IPS DF 4.7 (cell line): ENCODE results near the gene CDKAL1.
"Not testable (repeated sequence)": the region's sequence is repeated elsewhere in the genome, so short reads cannot be mapped to it uniquely, and the experiment has no call there.

Source experiments
- DNase-seq: peaks from one replicate; pipeline ENCODE4 v3.0.0-alpha.2; 2013; ENCODE audit warnings: low spot score; ENCODE audit errors: extremely low read depth

Gene CDKAL1

GRCh38 chr6:20590476-20590875, 56.2 kb downstream of the CDKAL1 start:
- not testable (repeated sequence) for DNase-seq

GRCh38 chr6:20594299-20594853, 60.1 kb downstream of the CDKAL1 start:
- DNase-seq: not testable (repeated sequence)

- DNase-seq: no peak
These were observed 65.2 kb downstream of the CDKAL1 start for GRCh38 chr6:20599302-20600051.

DNA sequence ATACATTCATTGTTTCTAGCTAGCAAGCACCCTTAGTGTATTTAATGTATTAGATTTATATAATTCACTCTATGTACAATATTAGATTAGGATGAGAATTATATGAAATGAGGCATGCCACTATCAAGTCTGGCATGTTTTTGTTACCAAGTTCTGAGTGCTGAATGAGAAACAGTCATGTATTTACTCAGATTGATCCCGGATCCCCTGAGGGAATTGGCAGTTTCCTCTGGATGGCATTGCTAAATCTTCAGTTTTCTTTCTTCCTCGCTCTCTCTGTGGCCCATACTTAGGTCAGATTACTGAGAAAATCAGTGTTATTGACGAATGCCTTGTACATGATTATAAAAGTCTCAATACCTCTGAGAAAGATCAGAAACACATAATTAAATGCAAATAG, 66.6 kb downstream of the CDKAL1 start:
- DNase-seq: no peak

GRCh38 chr6:20604159-20604558, 69.9 kb downstream of the CDKAL1 start:
- no peak for DNase-seq

GRCh38 chr6:20605061-20605460, 70.8 kb downstream of the CDKAL1 start:
- no peak for DNase-seq

DNA sequence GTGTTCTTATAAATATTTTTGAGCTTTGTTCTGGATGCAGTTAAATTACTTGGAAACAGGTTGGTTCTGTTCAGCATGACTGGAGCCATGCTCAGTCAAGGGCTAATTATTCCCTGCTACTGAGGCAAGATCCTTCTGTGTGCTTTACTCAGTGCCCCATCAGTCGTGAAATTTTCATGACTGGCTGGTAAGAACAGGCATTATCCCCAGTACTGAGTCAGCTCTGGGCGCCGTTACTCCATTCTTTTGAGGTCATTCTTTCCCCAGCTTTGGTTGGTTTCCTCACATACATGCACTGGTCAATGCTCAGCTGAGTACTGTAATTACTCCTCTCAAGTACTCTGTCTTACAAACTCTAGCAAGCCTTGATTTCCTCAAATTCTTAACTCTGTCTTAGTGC, 71.3 kb downstream of the CDKAL1 start:
- no peak for DNase-seq

DNA sequence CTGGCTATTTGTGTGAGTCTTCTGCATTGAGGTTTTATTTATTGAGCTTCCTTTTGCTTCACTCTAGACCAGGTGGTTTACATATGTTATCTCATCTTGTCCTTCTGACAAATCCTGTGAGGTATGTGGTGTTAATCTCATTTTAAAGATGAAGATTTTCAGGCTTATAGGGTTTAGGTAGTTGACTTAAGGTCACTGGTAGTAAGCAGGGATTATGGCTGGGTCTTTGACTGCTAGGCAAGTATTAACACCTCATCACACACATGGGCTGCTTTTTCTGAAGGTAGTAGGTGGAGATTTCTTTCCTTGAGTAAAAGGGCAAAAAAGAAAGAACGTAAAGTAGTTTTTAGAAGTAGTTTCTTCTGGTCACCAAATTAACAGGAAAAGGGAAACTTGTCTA, 72.6 kb downstream of the CDKAL1 start:
- no peak for DNase-seq

DNA sequence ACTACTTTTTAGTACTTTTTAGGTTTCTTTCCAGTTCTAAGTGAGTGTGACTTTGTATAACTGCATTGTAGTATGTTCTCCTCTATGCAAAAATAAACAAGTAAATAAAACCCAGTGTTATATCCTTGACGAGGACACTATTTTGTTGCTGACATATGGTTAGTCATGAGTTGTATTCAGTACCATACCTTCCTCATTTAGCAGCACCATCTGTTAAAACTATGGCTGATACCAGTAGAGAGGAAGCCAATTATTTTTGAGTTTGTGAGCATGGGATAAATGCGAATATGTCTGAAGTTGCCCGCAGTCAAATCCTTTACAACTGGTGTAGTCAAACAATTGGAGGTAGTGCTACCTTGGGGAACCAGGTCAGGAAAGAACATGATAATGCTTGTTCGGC, 74.1 kb downstream of the CDKAL1 start:
- no peak for DNase-seq

- DNase-seq: no peak
These were observed 74.6 kb downstream of the CDKAL1 start for GRCh38 chr6:20608905-20609304.

DNA sequence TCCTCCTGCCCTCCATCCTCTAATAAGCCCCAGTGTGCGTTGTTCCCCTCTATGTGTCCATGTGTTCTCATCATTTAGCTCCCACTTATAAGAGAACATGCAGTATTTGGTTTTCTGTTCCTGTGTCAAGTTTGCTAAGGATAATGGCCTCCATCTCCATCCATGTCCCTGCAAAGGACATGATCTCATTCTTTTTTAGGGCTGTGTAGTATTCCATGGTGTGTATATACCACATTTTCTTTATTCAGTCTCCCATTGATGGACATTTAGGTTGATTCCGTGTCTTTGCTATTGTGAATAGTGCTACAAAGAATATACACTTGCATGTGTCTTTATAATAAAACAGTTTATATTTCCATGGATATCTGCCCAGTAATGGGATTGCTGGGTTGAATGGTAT, 75.7 kb downstream of the CDKAL1 start:
- not testable (repeated sequence) for DNase-seq

- DNase-seq: no peak
These were observed 76.5 kb downstream of the CDKAL1 start for GRCh38 chr6:20610636-20611370.

- DNase-seq: not testable (repeated sequence)
These were observed 83.3 kb downstream of the CDKAL1 start for GRCh38 chr6:20617537-20617936.

GRCh38 chr6:20620043-20620442, 85.8 kb downstream of the CDKAL1 start:
- no peak for DNase-seq

DNA sequence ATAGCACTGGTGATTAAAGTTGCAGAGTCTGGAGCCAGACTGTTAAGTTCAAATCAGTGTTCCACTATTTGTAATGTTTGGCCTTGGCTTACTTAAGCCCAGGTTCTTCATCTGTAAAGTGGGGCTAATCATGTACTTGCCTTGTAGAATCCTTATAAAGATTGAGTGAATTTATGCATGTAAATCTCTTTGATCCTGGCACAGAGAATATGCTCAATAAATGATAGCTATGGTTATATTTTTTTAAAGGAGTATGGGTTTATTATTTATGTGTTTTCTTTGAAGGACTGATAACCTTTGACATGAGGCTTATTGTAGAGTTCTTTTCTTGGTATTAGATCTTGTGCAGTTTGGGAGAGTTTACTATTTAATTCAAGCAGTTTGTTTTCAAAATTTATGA, 89.5 kb downstream of the CDKAL1 start:
- DNase-seq: no peak

DNA sequence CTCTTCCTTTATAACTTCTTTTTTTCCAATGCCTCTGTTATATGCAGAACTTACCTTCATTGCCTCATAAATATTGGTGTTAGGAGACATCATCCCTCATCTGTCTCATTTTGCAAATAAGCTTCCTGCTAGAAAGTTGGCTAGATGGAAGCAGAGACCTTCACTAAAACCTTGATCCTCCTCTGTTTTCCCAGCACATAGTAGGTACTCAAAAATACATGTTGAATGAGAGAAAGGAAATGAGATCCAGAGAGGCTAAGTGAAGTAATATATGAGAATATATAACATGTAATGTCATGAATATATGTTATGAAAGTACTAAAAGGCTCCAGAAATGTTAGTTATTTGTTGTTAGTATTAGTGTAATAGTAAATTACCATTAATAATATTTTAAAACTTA, 91.9 kb downstream of the CDKAL1 start:
- DNase-seq: no peak

DNA sequence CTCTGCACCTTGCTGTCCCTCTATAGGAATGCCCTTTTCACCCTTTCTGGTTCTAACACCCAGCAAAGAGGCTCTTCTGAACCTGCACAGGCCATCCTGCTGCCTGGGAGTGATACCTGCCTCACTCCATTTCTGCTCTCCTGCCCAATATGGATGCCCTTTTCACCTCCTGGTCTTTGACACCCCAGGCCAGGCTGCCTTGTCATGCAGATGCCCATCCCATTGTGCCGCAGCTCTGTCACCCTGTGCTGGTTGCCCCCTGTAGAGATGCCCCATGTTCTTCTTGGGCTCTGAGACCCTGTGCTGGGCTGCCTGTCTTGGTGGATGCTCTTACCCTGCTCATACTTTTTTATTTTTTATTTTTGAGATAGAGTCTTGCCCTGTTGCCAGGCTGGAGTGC, 95.3 kb downstream of the CDKAL1 start:
- DNase-seq: no peak

DNA sequence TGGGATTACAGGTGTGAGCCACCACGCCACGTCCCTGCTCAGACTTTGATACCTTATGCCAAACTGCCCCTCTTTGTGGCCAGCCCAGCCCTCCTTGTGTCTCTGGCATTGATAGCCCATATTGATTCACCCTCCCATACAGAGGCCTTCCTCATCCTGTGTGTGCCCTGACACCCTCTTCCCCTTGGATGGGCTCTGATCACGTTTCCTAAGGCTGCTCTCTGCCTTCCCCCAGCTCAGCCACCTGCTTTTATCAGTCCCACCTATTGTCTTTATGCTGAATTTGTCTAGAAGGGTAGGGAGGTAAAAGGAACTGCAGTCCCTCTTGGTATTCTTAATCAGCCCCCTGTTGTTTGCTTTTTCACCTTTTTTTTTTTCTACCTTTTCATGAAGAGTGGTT, 95.9 kb downstream of the CDKAL1 start:
- peak; percentile 25 for DNase-seq

DNA sequence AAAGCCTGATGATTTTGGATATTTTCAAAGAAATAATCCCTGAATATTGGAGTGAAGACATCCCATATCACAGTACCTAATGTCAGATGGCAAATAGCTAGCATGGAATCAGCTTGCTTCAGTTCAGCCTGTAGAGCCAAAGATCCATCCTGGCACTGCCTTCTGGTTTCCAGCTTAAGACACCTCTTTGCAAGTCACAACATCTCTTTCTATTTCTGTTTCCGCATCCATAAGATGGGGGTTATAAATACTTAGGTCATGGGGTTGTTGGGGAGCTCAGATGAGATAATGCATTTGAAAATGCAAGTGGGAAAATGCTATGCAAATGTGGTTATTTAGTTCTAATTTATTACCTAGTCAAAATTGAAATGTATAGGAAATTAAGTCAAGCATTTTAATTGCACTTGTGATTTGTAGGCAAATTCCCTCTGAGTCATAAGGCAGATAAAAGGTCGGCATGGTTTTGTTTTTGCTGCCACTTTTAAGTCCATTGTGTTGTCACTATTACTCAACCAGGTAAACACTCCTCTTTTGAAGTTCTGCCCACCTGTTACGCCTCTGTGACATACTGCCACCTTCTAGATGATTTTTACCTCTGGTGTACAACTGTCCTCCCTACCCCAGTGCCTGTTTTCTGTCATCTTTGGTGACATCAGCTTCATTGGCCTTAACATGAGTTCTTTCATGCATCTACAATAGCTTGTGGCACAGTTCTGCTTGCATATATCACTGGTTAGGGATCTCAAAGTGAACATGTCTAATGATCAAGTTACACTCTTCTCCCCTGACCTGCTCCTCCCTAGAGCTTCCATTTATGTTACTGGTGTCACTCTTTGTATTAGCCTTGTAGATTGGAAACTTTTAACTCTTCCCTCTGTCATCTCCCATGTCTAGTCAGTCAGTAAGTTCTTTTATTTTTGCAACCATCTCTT, 96.6 kb downstream of the CDKAL1 start:
- DNase-seq: no peak

- DNase-seq: no peak
These were observed 97.3 kb downstream of the CDKAL1 start for GRCh38 chr6:20631549-20631924.

DNA sequence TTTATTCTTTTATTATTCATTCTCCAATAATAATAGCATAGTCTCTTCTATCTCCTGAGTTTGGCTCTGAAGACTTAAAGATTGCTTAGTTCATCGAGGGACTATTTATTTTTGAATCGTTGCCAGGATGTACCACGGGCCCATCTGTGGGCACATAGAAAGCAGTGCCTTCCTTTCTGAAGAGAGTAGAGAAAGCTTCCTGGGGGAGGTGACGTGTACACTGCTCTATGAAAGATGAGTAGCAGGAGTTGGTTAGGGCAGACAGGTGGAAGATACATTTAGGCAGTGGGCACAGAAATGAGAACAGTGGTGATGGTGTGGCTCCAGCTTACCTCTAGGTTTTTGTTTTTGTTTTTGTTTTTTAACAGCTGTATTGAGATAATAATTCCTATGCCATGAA, 98.4 kb downstream of the CDKAL1 start:
- DNase-seq: no peak
